ENCODE measurements around the gene GLRA3. TPM values are rescaled to one million over a fixed set of nuclear protein-coding genes. Genes with fewer than 3 reads are reported as not detected.
"Not testable (repeated sequence)": the region's sequence is repeated elsewhere in the genome, so short reads cannot be mapped to it uniquely, and the experiment has no call there.

GLRA3 gene
- not detected in 2 replicates for total RNA-seq (2014; rRNA removed)
- polyA plus RNA-seq (2012), result not detected

DNA sequence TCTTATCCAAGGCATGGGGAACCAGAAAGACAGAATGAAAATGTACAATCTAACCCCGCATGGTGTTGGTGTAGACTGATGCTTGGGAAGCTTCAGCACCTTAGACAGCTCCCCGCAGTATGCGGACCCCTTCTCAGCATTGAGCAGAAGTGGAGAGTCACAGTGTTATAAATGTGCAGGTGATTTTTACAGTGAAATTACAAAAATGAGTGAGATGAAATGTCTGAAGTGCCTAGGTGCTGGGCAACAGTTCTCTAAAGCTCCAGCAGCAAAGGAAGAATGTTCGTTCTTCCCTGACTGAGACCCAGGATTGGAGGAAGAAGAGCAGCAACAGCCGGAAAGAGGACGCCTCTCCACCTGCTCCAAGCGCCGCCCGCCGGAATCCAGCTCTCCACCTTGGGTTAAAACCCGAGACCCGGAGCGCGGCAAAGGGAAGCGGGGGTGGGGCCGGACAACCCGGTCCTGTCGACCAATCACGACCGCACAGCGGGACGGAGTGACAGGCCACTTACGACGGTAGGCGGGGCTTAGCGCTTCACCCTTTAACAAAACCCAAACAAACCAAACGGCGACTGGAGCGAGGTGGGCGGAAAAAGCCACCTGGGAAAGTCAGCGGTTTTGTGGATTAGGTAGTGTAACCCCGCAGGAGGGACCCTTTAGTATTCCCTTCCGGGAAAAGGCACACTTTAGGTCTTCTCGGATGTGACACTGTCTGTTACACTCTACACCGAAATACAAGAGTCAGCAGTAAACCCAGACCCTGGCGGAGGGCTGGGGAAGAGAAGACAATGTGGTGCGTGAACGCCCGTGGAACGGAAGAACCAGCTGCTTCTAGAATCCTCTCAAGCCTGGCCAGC is at the start of gene GLRA3:
Gene GLRA3 (minus strand): TSS at position 403 of the 857 bp plus-strand sequence. CDS start 436 bp downstream, outside the sequence.
- DNase-seq (ENCODE audit: low read depth), result peak; percentile 46

DNA sequence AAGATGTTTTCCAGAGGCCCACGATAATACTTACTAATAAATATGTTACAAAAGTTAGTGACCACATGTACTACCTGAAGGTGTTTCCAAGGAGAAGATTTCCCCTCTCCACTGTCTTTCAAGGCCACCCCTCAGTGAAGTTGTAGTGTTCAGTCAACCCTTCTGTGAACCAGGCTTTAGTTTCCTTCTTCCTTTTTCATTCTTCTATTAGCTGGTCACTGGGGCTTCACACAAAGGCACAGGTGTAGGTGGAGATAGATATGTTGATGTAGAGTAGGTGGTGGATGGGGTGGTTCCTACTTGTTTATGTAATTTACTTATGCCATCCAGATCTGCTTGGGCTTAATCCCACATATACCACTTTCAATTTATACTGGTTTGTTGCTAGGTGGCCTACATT is 45.9 kb upstream of the GLRA3 start:
- DNase-seq (ENCODE audit: low read depth), result no peak

DNA sequence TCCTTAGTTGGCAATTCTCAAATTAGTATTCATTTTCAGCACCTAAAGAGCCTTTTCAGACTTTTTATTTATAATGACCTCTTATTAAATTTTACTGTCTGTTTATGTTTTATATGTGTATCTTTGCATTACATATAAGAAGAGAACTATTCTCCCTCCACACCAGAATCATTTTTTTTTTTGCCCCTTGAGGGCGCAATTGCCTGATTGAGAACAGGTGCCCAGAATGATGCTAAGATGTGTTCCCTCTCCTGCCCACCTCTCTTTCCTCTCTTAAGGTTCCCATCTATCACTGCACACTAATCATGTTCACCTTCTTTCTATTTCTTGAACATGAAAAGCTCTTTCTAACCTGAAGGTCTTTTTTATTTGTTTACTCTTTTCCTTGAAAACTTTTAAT is 44.9 kb upstream of the GLRA3 start:
- no peak for DNase-seq (ENCODE audit: low read depth)

DNA sequence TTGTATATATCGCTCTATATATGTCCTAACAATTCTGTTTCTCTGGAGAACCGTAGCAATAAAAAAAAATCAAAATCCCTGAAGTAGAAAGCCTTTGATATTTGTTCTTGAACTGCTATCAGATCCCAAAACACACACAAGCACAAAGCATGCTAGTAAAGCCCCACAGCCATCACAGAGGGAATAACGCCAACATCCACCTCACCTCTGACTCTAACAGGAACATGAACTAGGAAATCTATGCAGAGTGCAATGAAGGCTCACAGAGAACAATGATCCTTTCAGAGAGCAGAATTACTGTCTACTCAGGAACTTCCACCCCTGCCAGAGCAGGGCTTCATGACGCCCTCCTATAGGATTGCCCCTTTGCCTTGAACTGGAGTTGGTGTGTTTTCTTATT is 44.1 kb upstream of the GLRA3 start:
- not testable (repeated sequence) for DNase-seq (ENCODE audit: low read depth)

DNA sequence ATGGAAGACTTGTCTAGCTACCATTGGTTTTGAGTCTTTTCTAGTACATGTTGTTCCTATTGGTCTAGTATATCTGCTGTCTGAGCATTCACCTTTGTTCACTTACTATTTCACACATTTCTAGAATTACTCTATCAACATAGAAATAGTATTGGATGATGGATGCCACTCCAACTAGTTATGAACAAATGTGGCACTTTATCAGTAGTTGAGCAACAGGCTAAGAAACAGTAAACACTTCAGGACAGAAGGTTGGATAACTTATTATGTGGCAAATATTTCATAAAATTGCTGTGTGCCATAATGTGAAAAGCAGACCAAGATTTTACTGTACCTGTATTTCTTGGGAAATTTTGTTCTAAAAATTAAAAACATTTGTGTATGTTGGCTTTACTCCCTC is 42.4 kb upstream of the GLRA3 start:
- no peak for DNase-seq (ENCODE audit: low read depth)

DNA sequence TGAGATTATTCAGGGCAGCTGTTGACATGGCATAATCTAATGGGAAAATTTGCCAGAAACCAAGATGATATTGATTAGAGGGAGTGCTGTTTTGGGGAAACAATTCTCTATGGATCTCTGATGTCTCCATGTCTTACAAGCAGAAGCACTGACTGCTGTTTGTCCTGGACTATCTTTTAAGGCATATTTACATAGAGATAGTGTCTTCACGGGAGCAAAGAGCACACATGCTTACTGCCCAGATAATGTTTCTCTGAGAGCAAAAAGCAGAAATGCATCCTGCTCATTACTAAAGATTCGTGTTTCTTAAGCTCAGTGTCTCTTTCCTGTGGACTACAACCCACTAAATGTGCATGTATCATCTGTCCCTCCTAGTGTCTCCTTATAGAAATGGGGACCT is 41.3 kb upstream of the GLRA3 start:
- no peak for DNase-seq (ENCODE audit: low read depth)

DNA sequence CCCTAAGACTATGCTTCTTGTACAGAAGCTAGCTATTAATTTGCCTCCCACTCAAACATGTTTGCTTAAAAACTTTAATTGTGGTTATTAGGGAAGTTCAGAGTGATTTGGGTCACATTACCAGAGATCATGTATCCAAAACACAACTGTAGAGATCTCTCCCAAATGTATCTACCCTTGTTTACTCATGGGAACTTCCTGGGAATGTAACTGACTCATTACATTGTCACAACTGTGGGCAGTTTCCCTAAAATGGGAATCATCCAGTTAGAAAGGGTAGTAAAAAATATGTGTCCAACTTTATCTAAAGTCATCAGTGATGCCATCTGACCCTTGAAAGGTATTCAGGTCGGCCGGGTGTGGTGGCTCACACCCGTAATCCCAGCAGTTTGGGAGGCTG is 40.3 kb upstream of the GLRA3 start:
- peak; percentile 62 for DNase-seq (ENCODE audit: low read depth)

DNA sequence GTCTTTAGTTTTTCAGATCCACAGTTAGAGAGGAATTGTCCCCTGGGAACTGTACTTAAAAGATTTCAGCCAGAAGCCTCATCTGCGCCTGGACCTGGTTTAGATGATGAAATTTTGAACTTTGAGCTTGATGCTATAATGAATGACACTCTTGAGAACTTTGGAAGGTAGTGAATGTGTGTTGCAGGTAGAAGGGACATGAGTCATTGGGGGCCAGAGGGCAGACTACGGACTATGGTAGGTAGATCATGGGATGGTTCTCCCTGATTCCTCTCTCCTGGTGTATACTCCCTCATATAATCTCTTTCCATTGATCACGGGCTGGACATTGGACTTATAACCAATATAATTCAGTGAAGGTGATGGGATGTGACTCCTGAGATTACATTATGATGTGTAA is 38.9 kb upstream of the GLRA3 start:
- DNase-seq (ENCODE audit: low read depth), result no peak

DNA sequence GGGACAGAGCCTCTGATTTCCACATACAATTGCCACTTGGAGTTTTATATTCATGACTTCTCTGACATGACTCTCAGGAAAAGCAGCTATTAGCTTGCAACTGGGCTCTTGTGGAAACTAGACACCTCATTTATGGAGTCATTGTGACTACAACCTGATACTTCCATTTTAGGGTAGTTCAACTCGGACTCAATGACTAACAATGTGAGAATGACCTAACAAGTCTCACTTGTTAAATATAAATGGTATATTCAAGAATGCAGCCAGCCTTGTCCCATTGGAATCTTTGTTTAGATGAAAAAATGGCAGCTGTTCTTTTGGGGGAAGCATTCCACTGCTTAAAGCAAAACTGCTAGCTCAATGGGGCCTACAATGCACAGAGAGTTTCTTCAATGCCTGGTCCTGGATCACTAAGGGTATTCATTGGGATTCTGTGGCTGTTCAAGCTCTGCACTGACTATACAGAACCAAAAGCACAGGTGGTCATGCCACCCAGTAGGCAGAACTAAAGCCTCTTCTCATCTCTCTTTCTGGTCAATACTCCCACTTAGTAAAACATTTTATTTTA is 36.5 kb upstream of the GLRA3 start:
- peak; percentile 46 for DNase-seq (ENCODE audit: low read depth)

DNA sequence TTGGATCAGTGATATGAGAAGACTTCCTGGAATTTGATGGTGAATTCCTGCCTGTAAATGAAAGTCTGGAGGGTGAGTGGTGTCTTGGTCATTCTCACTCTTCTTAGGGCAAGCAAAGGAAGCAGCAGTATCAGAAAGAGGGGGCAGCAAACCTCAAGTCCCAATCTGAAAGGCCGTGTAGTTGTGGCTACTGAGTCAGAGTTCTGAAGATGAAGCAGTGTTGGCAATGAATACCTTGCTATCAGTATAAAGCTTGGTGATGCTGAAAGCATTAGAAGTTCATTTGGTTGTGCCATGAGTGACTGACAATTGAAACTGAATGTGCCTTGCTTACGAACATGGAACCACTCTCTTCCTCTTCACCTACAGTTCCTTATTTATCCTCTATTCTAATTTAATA is 35.0 kb upstream of the GLRA3 start:
- DNase-seq (ENCODE audit: low read depth), result no peak

DNA sequence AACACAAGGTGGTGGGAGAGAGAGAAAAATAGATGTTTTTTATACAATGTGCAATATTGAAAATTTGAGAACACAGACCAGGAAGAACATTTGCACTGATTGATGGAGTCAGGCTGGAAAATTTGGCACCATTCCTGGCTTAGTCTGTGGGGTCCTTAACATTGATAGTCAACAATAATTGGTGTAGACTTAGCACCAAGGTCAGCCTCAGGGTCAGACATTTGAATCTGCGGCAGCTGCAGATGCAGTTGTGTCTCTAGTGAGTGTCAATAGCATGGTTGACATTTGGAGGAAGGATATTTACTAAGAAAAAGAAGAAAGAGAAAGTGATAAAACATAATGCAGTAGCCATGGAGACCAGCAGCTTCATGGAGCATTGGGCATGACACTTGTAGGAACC is 31.5 kb upstream of the GLRA3 start:
- no peak for DNase-seq (ENCODE audit: low read depth)

DNA sequence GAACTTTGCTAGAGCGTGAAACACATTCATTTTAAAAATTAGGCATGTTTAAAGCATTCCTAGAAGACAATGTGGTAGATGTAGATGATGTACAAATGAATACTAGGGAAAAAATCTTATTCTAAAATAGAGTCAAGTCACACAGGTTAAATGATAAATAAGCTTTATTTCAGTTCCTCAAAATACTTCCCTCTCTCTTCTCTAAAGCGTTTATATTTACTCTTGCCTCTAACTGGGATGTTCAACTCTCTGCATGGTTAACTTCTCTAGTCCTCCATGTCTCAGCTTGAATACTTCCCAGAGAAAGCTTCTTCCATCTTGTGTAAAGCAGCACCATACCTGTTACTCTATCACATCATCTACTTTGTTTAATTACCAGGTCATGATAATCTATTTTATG is 30.9 kb upstream of the GLRA3 start:
- DNase-seq (ENCODE audit: low read depth), result no peak

DNA sequence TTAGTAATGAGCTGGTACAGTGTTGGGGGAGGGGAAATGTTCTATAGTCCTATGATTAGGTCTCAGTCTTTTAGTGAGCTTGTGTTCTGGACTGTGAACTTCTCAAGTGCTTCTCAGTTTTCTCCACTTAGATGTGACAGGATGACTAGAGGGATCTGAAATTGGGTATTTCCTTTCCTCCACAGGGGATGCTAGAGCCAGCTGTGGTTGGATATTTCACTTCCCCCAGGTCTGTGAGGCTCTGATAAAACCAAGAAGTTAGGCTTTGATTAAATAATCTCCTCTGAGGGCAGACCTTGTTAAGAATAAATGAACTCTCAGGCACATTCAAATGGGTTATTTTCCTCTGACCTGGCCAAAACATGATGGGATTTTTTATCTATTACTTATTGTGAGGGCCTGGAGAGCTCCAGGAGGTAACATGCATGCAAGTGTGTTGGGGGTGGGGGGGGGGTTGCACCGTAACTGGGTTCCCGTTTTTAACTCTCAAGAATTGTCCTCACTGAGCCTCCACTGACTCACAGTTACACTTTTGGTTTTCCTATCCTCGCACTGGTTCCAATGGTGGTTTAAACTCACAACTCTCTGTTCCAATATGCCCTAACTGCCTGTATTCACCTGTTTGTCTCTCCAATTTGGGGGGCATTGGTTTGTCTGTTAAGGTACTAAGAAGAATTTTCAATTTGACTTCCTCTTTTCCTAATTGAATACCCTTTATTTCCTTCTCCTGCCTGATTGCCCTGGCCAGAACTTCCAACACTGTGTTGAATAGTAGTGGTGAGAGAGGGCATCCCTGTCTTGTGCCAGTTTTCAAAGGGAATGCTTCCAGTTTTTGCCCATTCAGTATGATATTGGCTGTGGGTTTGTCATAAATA is 28.1 kb upstream of the GLRA3 start:
- no peak for DNase-seq (ENCODE audit: low read depth)

DNA sequence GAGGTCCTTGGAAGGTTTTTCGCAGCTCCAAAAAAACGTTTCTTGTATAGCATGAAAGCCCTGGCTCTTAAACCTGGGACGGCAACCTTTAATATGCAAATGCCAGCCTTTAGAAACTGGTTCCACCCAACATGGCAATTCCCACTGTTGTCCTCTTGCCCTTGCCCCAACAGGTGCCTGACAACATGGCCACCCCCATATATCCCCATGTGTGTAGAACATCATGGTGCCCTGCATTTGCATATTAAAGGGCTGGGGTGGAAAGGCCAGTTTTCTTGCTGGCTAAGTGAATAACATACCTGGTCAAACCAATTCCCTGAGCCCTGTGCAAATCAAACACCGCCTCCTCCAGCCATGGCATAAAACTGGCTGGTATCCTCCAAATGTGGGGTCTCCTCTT is 26.0 kb upstream of the GLRA3 start:
- no peak for DNase-seq (ENCODE audit: low read depth)

DNA sequence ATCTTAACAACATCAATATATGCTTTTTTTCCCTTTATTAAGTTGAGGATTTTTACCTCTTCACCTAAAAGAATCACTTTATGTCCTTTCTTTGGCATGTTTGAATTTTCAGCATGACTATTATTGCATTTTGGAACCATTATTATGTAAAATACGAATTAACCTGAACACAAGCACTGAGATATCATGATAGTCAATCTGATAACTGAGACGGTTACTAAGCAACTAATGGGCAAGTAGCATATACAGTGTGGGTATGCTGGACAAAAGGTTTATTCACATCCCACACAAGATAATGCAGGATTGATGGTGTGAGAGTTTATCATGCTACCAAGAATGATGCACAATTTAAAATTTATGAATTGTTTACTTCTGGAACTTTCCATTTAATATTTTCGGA is 24.6 kb upstream of the GLRA3 start:
- no peak for DNase-seq (ENCODE audit: low read depth)

DNA sequence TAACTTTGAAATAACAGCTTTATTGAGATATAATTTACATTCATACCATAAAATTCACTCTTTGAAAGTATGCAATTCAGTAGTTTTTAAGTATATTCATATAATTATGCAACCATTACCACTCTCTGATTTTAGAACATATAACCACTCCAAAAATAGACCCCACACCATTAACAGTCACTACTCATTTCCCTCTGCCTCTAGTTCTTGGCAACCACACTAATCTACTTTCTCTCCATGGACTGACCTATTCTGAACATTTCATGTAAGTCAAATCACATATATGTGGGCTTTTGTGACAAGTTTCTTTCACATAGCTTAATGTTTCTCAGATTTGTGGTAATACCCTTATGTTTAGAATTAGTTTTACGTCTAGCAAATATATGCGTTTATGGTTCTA is 19.5 kb upstream of the GLRA3 start:
- DNase-seq (ENCODE audit: low read depth), result no peak

DNA sequence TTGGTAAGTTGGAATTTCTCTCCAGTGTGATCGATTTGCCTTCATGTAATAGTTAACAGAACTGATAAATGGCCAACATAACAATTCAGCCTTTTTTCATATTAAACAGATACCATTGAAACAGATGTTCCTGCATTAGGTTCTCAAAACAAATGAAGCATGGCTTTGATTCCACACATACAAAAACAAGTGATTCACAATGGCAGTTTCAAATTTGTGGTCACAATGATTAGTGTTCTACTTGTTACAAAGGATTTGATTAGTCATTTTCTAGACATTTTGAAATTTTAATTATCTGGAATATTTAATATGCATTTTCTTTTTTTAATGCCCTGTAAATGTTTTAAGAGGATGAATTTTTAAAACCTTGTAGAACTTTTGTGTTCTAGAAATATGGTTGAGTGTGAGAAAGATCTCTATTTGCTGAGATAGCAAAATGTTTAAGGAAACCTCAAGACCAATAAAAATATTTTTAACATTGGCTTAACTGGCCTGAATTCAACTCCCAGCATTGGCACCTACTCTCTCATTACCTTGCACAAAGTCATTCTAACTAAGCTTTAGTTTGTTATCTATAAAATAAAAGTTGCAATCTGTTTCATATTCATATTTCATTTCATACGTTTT is 18.9 kb upstream of the GLRA3 start:
- DNase-seq (ENCODE audit: low read depth), result peak; percentile 58

DNA sequence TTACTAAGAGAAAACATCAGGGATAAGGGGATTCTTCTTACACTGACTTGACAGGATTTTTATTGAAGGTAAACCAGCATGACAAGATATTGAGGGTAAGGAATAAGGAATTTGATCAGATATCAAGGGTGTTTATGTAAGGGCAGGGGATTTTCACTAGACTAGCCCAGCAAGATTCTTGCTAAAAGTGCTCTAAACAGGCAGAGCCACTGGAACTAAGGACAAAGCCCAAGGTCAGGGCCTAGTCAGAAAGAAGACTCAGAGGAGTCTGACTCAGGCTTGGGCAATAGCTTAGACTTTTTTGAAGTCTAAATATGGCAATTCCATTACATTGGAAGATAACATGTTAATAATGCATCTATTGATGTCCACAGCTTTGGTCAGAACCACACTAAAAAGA is 6.5 kb upstream of the GLRA3 start:
- peak; percentile 7 for DNase-seq (ENCODE audit: low read depth)

DNA sequence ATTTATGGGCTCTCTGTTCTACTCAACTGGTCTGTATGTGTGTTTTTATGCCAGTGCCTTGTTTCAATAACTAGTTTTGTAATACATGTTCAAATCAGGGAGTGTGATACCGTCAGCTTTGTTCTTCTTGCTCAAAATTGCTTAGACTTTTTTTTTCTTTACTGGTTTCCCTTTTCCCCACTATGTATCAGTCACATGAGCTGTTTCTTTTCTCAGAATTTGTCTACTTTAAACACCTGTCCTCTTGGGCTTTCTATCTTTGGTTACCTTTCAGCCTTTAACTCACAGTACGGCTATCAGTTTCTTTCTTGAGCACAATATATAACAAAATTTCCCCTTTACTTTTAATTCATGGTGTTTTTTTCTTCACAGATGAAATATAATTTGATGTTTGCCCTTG is 5.4 kb upstream of the GLRA3 start:
- no peak for DNase-seq (ENCODE audit: low read depth)

DNA sequence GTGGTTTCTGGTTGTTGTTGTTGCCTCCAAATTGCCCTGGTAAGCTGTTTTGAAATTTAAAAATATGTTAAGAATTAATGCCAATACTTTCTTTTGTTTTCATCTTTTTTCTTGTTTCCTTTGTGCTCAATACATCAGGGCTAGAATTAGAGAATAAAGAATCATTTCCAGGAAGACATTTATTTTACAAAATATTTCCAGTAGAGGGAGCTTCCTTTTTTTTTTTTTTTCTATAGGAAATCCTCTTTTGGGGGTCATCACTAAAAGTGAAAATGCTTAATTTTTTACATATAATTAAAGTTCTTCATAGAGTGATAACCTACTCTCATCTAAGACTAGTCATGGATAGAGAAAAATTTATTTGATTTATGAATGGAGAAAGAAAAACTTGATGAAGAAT is 2.4 kb downstream of the GLRA3 start:
- DNase-seq (ENCODE audit: low read depth), result no peak

DNA sequence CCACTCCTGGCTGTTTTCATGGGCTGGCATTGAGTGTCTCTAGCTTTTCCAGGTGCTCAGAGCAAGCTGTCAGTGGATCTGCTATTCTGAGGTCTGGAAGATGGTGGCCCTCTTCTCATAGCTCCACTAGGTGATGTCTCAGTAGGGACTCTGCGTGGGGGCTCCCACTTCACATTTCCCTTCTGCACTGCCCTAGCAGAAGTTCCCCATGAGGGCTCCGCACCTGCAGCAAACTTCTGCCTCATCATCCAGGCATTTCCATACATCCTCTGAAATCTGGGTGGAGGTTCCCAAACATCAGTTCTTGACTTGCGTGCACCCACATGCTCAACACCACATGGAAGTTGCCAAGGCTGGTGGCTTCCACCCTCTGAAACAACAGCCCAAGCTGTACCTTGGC is 13.8 kb downstream of the GLRA3 start:
- no peak for DNase-seq (ENCODE audit: low read depth)

DNA sequence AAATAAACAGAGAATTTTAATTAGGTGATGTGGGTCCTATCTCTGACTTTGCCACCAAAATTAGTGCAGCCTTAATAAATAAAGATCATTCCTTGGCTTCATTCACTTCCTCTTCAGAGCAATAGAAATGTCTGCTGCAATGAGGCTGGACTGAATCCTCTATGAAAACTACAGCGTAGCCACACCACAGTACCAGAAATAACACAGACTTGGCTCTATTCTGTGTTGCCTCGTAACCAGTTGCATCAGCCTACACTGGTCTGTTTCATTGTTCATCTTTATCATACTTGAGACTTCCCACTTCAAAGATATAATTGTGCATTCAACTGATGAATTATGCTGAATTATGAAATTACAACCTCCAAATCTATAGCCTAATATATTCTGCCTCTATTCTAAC is 15.8 kb downstream of the GLRA3 start:
- DNase-seq (ENCODE audit: low read depth), result no peak

All from LHCN-M2 (cell line).